CD8-positive, alpha-beta memory T cell (primary cell): ENCODE results near the gene CYLD. TPM values are rescaled to one million over a fixed set of nuclear protein-coding genes. Genes with fewer than 3 reads are reported as not detected.

Source experiments
- CTCF ChIA-PET: fragments of 350-600 bp; sonication (Branson Sonifier 250); formaldehyde crosslinking; loops from one replicate; lab custom pipeline; 2021; ENCODE audit warnings: antibody characterized with exemption; lab: Charles Lee
- POLR2A ChIA-PET: fragments of 350-600 bp; sonication (Branson Sonifier 250); formaldehyde crosslinking; loops from one replicate; lab custom pipeline; 2021; ENCODE audit warnings: antibody characterized with exemption; lab: Charles Lee
- DNase-seq, 5 donors: peaks; one replicate each; pipeline versions ENCODE4 v3.0.0 to v3.0.0-alpha.2; 2020 to 2022; ENCODE audit warnings: mixed read lengths in 1 of 5
- H3K27ac ChIP-seq: one replicate; pipeline ENCODE4 v1.7.0; 2013; ENCODE audit warnings: low read depth, mild to moderate bottlenecking, low read length, moderate library complexity
- H3K27me3 ChIP-seq: 2 replicates; pipeline ENCODE4 v1.7.0; 2013; ENCODE audit warnings: low read length, mild to moderate bottlenecking; ENCODE audit not compliant: insufficient read depth, poor library complexity, severe bottlenecking
- H3K36me3 ChIP-seq: 2 replicates; pipeline ENCODE4 v1.7.0; 2013; ENCODE audit warnings: mild to moderate bottlenecking, low read length, moderate library complexity; ENCODE audit not compliant: insufficient read depth
- H3K4me1 ChIP-seq: 2 replicates; pipeline ENCODE4 v1.7.0; 2013; ENCODE audit warnings: mild to moderate bottlenecking, low read length, moderate library complexity; ENCODE audit not compliant: insufficient read depth
- H3K4me3 ChIP-seq: 2 replicates; pipeline ENCODE4 v1.7.0; 2013; ENCODE audit warnings: mild to moderate bottlenecking, low read length
- H3K9me3 ChIP-seq: 2 replicates; pipeline ENCODE4 v1.7.0; 2013; ENCODE audit warnings: mild to moderate bottlenecking, low read length
- H3K27ac Mint-ChIP-seq, 8 donors: one replicate each; pipeline ENCODE4 v1.8.0; 2020 to 2021; ENCODE audit warnings: mixed read lengths in 8 of 8, mild to moderate bottlenecking in 6 of 8, inconsistent platforms in 3 of 8, moderate library complexity in 3 of 8
- H3K27me3 Mint-ChIP-seq, 2 donors: one replicate each; pipeline ENCODE4 v1.8.0; 2020 to 2021; ENCODE audit warnings: mixed read lengths in 2 of 2, mild to moderate bottlenecking in 1 of 2, moderate library complexity in 1 of 2
- H3K36me3 Mint-ChIP-seq, 3 donors: one replicate each; pipeline ENCODE4 v1.8.0; 2020 to 2021; ENCODE audit warnings: mixed read lengths in 3 of 3, inconsistent platforms in 1 of 3, mild to moderate bottlenecking in 1 of 3
- H3K4me1 Mint-ChIP-seq, 3 donors: one replicate each; pipeline ENCODE4 v1.8.0; 2020 to 2021; ENCODE audit warnings: mixed read lengths in 3 of 3, inconsistent platforms in 1 of 3, mild to moderate bottlenecking in 1 of 3
- H3K4me3 Mint-ChIP-seq, 7 donors: one replicate each; pipeline ENCODE4 v1.8.0; 2020 to 2021; ENCODE audit warnings: mixed read lengths in 7 of 7, mild to moderate bottlenecking in 6 of 7, moderate library complexity in 4 of 7, inconsistent platforms in 2 of 7
- H3K9me3 Mint-ChIP-seq, 5 donors: one replicate each; pipeline ENCODE4 v1.8.0; 2020 to 2022; ENCODE audit warnings: mixed read lengths in 5 of 5, mild to moderate bottlenecking in 3 of 5, moderate library complexity in 2 of 5, inconsistent platforms in 1 of 5
- polyA plus RNA-seq: library from polyadenylated mRNA; unstranded; fragments of 300-500 nt; fragmentation: Illumina TruSeq; gene quantifications from one replicate; pipeline ENCODE4 v1.2.3, GENCODE V29; 2021
- total RNA-seq, 2 experiments: library from RNA; stranded (reverse); gene quantifications; one replicate each; pipeline ENCODE4 v1.2.3, GENCODE V29; 2021

The CYLD gene
- total and polyA plus RNA-seq, 3 experiments from 2014 or later: 105 to 152 (median 144) TPM

- Mint-ChIP-seq H3K4me1 (peaks cover 61 to 90% (median 85%) of the 10 kb centered on the region in 3 donors), H3K36me3 (peaks cover 14 to 78% (median 18%) of the 10 kb centered on the region in 3 donors), H3K9me3 (no peaks in the 10 kb centered on the region), H3K4me3 (peak overlapping the region in 6 of 7 donors; percentile 1 to 45 (median 8)), H3K27ac (peak overlapping the region; percentile 32 to 80 (median 63)), H3K27me3 (no peaks in the 10 kb centered on the region)
- Histone ChIP-seq H3K36me3 (peaks cover 31% of the 10 kb centered on the region), H3K4me3 (no peak overlapping the region), H3K4me1 (peaks cover 79% of the 10 kb centered on the region), H3K27me3 (no peaks in the 10 kb centered on the region), H3K27ac (no peak overlapping the region), H3K9me3 (no peaks in the 10 kb centered on the region)
- CTCF ChIA-PET: interaction anchor here (1.4 to 4.1 kb wide), 2 partner anchors 54 to 85 kb away, joined by 5 to 12 read pairs; no protein-coding TSS in a partner anchor
- no peak for DNase-seq
- POLR2A ChIA-PET: no interaction called here
These were observed 10.8 kb downstream of the CYLD start for GRCh38 chr16:50752471-50753235.

- peak overlapping the region in 2 of 8 donors; percentile 32 to 44 for H3K27ac Mint-ChIP-seq
- no peaks in the 10 kb centered on the region for H3K27me3 ChIP-seq
- ChIA-PET CTCF (interaction anchor here (1.1 to 1.5 kb wide), 3 partner anchors 9 to 91 kb away, joined by 3 to 8 read pairs (median 3); no protein-coding TSS in a partner anchor), POLR2A (no interaction called here)
- H3K4me3 ChIP-seq: no peak overlapping the region
- no peak for DNase-seq
- peaks cover 19 to 85% (median 27%) of the 10 kb centered on the region in 3 donors for H3K36me3 Mint-ChIP-seq
- no peak overlapping the region for H3K27ac ChIP-seq
- peaks cover 61% of the 10 kb centered on the region for H3K4me1 ChIP-seq
- H3K27me3 Mint-ChIP-seq: no peaks in the 10 kb centered on the region
- H3K9me3 ChIP-seq: no peaks in the 10 kb centered on the region
- H3K4me1 Mint-ChIP-seq: peaks cover 72 to 92% (median 89%) of the 10 kb centered on the region in 3 donors
- peak overlapping the region in 3 of 7 donors; percentile 8 to 50 (median 20) for H3K4me3 Mint-ChIP-seq
- H3K36me3 ChIP-seq: peaks cover 30% of the 10 kb centered on the region
- H3K9me3 Mint-ChIP-seq: no peaks in the 10 kb centered on the region
These were observed 14.6 kb downstream of the CYLD start for GRCh38 chr16:50756473-50756872.

- Mint-ChIP-seq H3K36me3 (peaks cover 30 to 85% (median 37%) of the 10 kb centered on the region in 3 donors), H3K4me3 (peak overlapping the region; percentile 0 to 47 (median 9))
These were observed 19.4 kb downstream of the CYLD start for GRCh38 chr16:50761267-50761666.

GRCh38 chr16:50762241-50762640 is 20.4 kb downstream of the CYLD start:
- no peak overlapping the region for H3K27ac ChIP-seq
- no peak for DNase-seq
- H3K27me3 ChIP-seq: no peaks in the 10 kb centered on the region
- CTCF ChIA-PET: interaction anchor here (1.6 kb wide), 1 partner anchor 44 kb away, joined by 5 read pairs; no protein-coding TSS in a partner anchor
- peaks cover 68% of the 10 kb centered on the region for H3K4me1 ChIP-seq
- peaks cover 5% of the 10 kb centered on the region for H3K9me3 ChIP-seq
- Mint-ChIP-seq H3K9me3 (peaks cover 0 to 9% (median 3%) of the 10 kb centered on the region in 5 donors), H3K4me1 (peaks cover 85 to 94% (median 93%) of the 10 kb centered on the region in 3 donors), H3K36me3 (peaks cover 38 to 85% (median 42%) of the 10 kb centered on the region in 3 donors), H3K4me3 (peak overlapping the region in 6 of 7 donors; percentile 1 to 55 (median 18)), H3K27me3 (no peaks in the 10 kb centered on the region), H3K27ac (peak overlapping the region in 4 of 8 donors; percentile 29 to 72 (median 57))
- H3K4me3 ChIP-seq: no peak overlapping the region
- POLR2A ChIA-PET: no interaction called here
- peaks cover 25% of the 10 kb centered on the region for H3K36me3 ChIP-seq

More at GRCh38 chr16:50761267-50761666, 19.4 kb downstream of the CYLD start:
- Histone ChIP-seq H3K36me3 (peaks cover 29% of the 10 kb centered on the region), H3K27ac (no peak overlapping the region), H3K27me3 (no peaks in the 10 kb centered on the region), H3K4me1 (peaks cover 68% of the 10 kb centered on the region), H3K9me3 (peaks cover 5% of the 10 kb centered on the region), H3K4me3 (no peak overlapping the region)
- CTCF ChIA-PET: interaction anchor here (1.6 kb wide), 1 partner anchor 45 kb away, joined by 5 read pairs; no protein-coding TSS in a partner anchor
- Mint-ChIP-seq H3K27me3 (no peaks in the 10 kb centered on the region), H3K9me3 (peaks cover 0 to 7% (median 2%) of the 10 kb centered on the region in 5 donors), H3K27ac (peak overlapping the region in 4 of 8 donors; percentile 1 to 78 (median 48)), H3K4me1 (peaks cover 84 to 94% (median 93%) of the 10 kb centered on the region in 3 donors)
- no peak for DNase-seq
- POLR2A ChIA-PET: no interaction called here

GRCh38 chr16:50763211-50763610 is 21.3 kb downstream of the CYLD start:
- H3K4me3 Mint-ChIP-seq: peak overlapping the region in 3 of 7 donors; percentile 3 to 49 (median 10)
- POLR2A ChIA-PET: no interaction called here
- peaks cover 0 to 9% (median 3%) of the 10 kb centered on the region in 5 donors for H3K9me3 Mint-ChIP-seq
- CTCF ChIA-PET: no interaction called here
- Histone ChIP-seq H3K9me3 (peaks cover 5% of the 10 kb centered on the region), H3K36me3 (peaks cover 24% of the 10 kb centered on the region), H3K4me3 (no peak overlapping the region), H3K27me3 (no peaks in the 10 kb centered on the region), H3K27ac (no peak overlapping the region), H3K4me1 (peaks cover 70% of the 10 kb centered on the region)
- no peak for DNase-seq
- peak overlapping the region in 3 of 8 donors; percentile 24 to 52 (median 38) for H3K27ac Mint-ChIP-seq
- H3K27me3 Mint-ChIP-seq: no peaks in the 10 kb centered on the region
- peaks cover 88 to 98% (median 97%) of the 10 kb centered on the region in 3 donors for H3K4me1 Mint-ChIP-seq
- H3K36me3 Mint-ChIP-seq: peaks cover 35 to 86% (median 40%) of the 10 kb centered on the region in 3 donors

GRCh38 chr16:50765260-50765659 is 23.4 kb downstream of the CYLD start:
- Histone ChIP-seq H3K36me3 (peaks cover 29% of the 10 kb centered on the region), H3K9me3 (peaks cover 5% of the 10 kb centered on the region), H3K27me3 (no peaks in the 10 kb centered on the region), H3K4me3 (no peak overlapping the region), H3K27ac (no peak overlapping the region), H3K4me1 (peaks cover 75% of the 10 kb centered on the region)
- CTCF ChIA-PET: interaction anchor here (1.2 to 1.3 kb wide), 2 partner anchors 16 to 41 kb away, joined by 3 read pairs; no protein-coding TSS in a partner anchor
- peaks cover 0 to 9% (median 3%) of the 10 kb centered on the region in 5 donors for H3K9me3 Mint-ChIP-seq
- peak overlapping the region in 2 of 8 donors; percentile 25 to 40 for H3K27ac Mint-ChIP-seq
- H3K36me3 Mint-ChIP-seq: peaks cover 43 to 87% (median 44%) of the 10 kb centered on the region in 3 donors
- H3K27me3 Mint-ChIP-seq: no peaks in the 10 kb centered on the region
- DNase-seq: no peak
- POLR2A ChIA-PET: no interaction called here
- H3K4me1 Mint-ChIP-seq: peaks cover 88 to 100% (median 100%) of the 10 kb centered on the region in 3 donors
- peak overlapping the region in 3 of 7 donors; percentile 16 to 26 (median 23) for H3K4me3 Mint-ChIP-seq

- peaks cover 75% of the 10 kb centered on the region for H3K4me1 ChIP-seq
- H3K36me3 Mint-ChIP-seq: peaks cover 42 to 88% (median 44%) of the 10 kb centered on the region in 3 donors
- no peak overlapping the region for H3K27ac ChIP-seq
- H3K4me1 Mint-ChIP-seq: peaks cover 82 to 100% (median 99%) of the 10 kb centered on the region in 3 donors
- H3K9me3 ChIP-seq: peaks cover 5% of the 10 kb centered on the region
- H3K9me3 Mint-ChIP-seq: peaks cover 0 to 9% (median 3%) of the 10 kb centered on the region in 5 donors
- H3K27me3 Mint-ChIP-seq: no peaks in the 10 kb centered on the region
- H3K4me3 ChIP-seq: no peak overlapping the region
- H3K27me3 ChIP-seq: no peaks in the 10 kb centered on the region
- ChIA-PET CTCF (interaction anchor here (1.2 to 1.3 kb wide), 2 partner anchors 16 to 41 kb away, joined by 3 read pairs; no protein-coding TSS in a partner anchor), POLR2A (no interaction called here)
- peaks cover 29% of the 10 kb centered on the region for H3K36me3 ChIP-seq
- no peak for DNase-seq
- H3K4me3 Mint-ChIP-seq: peak overlapping the region in 4 of 7 donors; percentile 21 to 63 (median 29)
- peak overlapping the region in 3 of 8 donors; percentile 25 to 40 (median 26) for H3K27ac Mint-ChIP-seq
These were observed 24.0 kb downstream of the CYLD start for GRCh38 chr16:50765861-50766260.
